CD14-positive monocyte (primary cell): Measurements from ENCODE around the gene LRRC10B. TPM values are rescaled to one million over a fixed set of nuclear protein-coding genes. Genes with fewer than 3 reads are reported as not detected.

Experiments used
- DNase-seq, 3 donors: peaks; one replicate each; pipeline ENCODE4 v3.0.0-alpha.2; 2011 to 2022
- H2AFZ ChIP-seq: 2 replicates; pipeline ENCODE4 v1.6.0; 2012; ENCODE audit warnings: mild to moderate bottlenecking, low read depth, low read length, inconsistent platforms; ENCODE audit not compliant: insufficient read depth, poor library complexity, severe bottlenecking
- H3K27ac ChIP-seq, 2 donors: 1 replicate in 1 of 2; 2 replicates in 1 of 2; pipeline ENCODE4 v1.5.1; 2012 to 2013; ENCODE audit warnings: low read length in 2 of 2, control low read depth in 1 of 2, inconsistent platforms in 1 of 2, low read depth in 1 of 2, mild to moderate bottlenecking in 1 of 2
- H3K27me3 ChIP-seq, 2 donors: one replicate each; pipeline versions ENCODE4 v1.6.0 to v1.6.1; 2011 to 2013; ENCODE audit warnings: low read length in 2 of 2; ENCODE audit not compliant: control insufficient read depth in 2 of 2, insufficient read depth in 2 of 2
- H3K36me3 ChIP-seq, 2 donors: replicated peaks in 1 of 2; 1 replicate in 1 of 2; 2 replicates in 1 of 2; pipeline versions ENCODE4 v1.5.1 to v1.6.1; 2012 to 2013; ENCODE audit warnings: low read length in 2 of 2, control low read depth in 1 of 2, inconsistent platforms in 1 of 2, mild to moderate bottlenecking in 1 of 2; ENCODE audit not compliant: insufficient read depth in 2 of 2, control insufficient read depth in 1 of 2
- H3K4me1 ChIP-seq, 2 donors: 1 replicate in 1 of 2; 2 replicates in 1 of 2; pipeline versions ENCODE4 v1.5.1 to v1.6.1; 2012 to 2013; ENCODE audit warnings: low read length in 2 of 2, control low read depth in 1 of 2, inconsistent platforms in 1 of 2, mild to moderate bottlenecking in 1 of 2, moderate library complexity in 1 of 2; ENCODE audit not compliant: insufficient read depth in 2 of 2, control insufficient read depth in 1 of 2
- H3K4me2 ChIP-seq: replicated peaks from 2 replicates; pipeline ENCODE3; 2012; ENCODE audit warnings: low read length, moderate library complexity, mild to moderate bottlenecking; ENCODE audit not compliant: poor library complexity, severe bottlenecking; ENCODE audit errors: extremely low read depth
- H3K4me3 ChIP-seq, 3 experiments: fragments of 200-600 bp in 1 of 3; sonication (generic) in 1 of 3; replicated peaks in 1 of 3; 1 replicate in 2 of 3; 2 replicates in 1 of 3; pipeline ENCODE4 v1.5.1; 2011 to 2013; ENCODE audit warnings: low read length in 3 of 3, mild to moderate bottlenecking in 3 of 3, control low read depth in 2 of 3, low read depth in 2 of 3, inconsistent platforms in 1 of 3, moderate library complexity in 1 of 3
- H3K79me2 ChIP-seq: 2 replicates; pipeline ENCODE4 v1.6.0; 2012; ENCODE audit warnings: mild to moderate bottlenecking, control low read depth, inconsistent platforms, low read length, moderate library complexity; ENCODE audit not compliant: insufficient read depth
- H3K9ac ChIP-seq: 2 replicates; pipeline ENCODE4 v1.6.0; 2017; ENCODE audit warnings: low read length, mild to moderate bottlenecking; ENCODE audit not compliant: insufficient read depth, poor library complexity, severe bottlenecking
- H3K9me3 ChIP-seq, 2 donors: replicated peaks in 1 of 2; 1 replicate in 1 of 2; 2 replicates in 1 of 2; pipeline versions ENCODE4 v1.5.1 to v1.6.1; 2012 to 2013; ENCODE audit warnings: low read length in 2 of 2, control low read depth in 1 of 2; ENCODE audit not compliant: control insufficient read depth in 1 of 2, insufficient read depth in 1 of 2
- H4K20me1 ChIP-seq: 2 replicates; pipeline ENCODE4 v1.6.0; 2012; ENCODE audit warnings: mild to moderate bottlenecking, low read length, control low read depth, moderate library complexity; ENCODE audit not compliant: insufficient read depth
- H3K27ac Mint-ChIP-seq, 7 donors: one replicate each; pipeline ENCODE4 v1.8.0; 2020; ENCODE audit warnings: mild to moderate bottlenecking in 7 of 7, mixed read lengths in 7 of 7, moderate library complexity in 6 of 7, inconsistent platforms in 2 of 7
- H3K27me3 Mint-ChIP-seq, 3 donors: one replicate each; pipeline ENCODE4 v1.8.0; 2021 to 2022; ENCODE audit warnings: low read depth in 3 of 3, mild to moderate bottlenecking in 3 of 3, mixed read lengths in 3 of 3, moderate library complexity in 3 of 3, inconsistent platforms in 1 of 3
- H3K36me3 Mint-ChIP-seq, 2 donors: one replicate each; pipeline ENCODE4 v1.8.0; 2020; ENCODE audit warnings: mixed read lengths in 2 of 2, inconsistent platforms in 1 of 2, mild to moderate bottlenecking in 1 of 2
- H3K4me1 Mint-ChIP-seq: one replicate; pipeline ENCODE4 v1.8.0; 2020; ENCODE audit warnings: mild to moderate bottlenecking, mixed read lengths
- H3K4me3 Mint-ChIP-seq, 2 donors: one replicate each; pipeline ENCODE4 v1.8.0; 2020; ENCODE audit warnings: mild to moderate bottlenecking in 2 of 2, mixed read lengths in 2 of 2, moderate library complexity in 1 of 2
- H3K9me3 Mint-ChIP-seq, 7 donors: one replicate each; pipeline ENCODE4 v1.8.0; 2020 to 2022; ENCODE audit warnings: mixed read lengths in 7 of 7, mild to moderate bottlenecking in 6 of 7, moderate library complexity in 6 of 7, inconsistent platforms in 2 of 7
- WGBS: methylation state at CpG from one replicate; pipeline ENCODE4 v1.1.5; 2013; ENCODE audit warnings: missing lambda C conversion rate; ENCODE audit not compliant: insufficient coverage; 5-methylcytosine and 5-hydroxymethylcytosine counted together
- intact Hi-C, 2 donors: fragments of 100-400 bp; cut with micrococcal nuclease; formaldehyde crosslinking; loops; one replicate each; pipeline versions ENCODE4 v1.15.0 to v1.15.1; 2023
- polyA plus RNA-seq, 3 donors: library from polyadenylated mRNA; depleted of rRNA in 1 of 3; unstranded in 2 of 3; stranded (reverse) in 1 of 3; fragments of 300-500 nt in 2 of 3; fragments of >200 nt in 1 of 3; fragmentation: Illumina TruSeq in 2 of 3; gene quantifications; 1 replicate in 2 of 3; 2 replicates in 1 of 3; pipeline ENCODE4 v1.2.3, GENCODE V29; 2012 to 2021
- TF ChIP-seq, protein P1 (sequence below): fragments of 200-600 bp; IDR thresholded peaks from one replicate; pipeline ENCODE4 v1.8.0; 2022; ENCODE audit warnings: antibody characterized with exemption, mild to moderate bottlenecking

Gene LRRC10B
- polyA plus RNA-seq, 3 donors = not detected

DNA sequence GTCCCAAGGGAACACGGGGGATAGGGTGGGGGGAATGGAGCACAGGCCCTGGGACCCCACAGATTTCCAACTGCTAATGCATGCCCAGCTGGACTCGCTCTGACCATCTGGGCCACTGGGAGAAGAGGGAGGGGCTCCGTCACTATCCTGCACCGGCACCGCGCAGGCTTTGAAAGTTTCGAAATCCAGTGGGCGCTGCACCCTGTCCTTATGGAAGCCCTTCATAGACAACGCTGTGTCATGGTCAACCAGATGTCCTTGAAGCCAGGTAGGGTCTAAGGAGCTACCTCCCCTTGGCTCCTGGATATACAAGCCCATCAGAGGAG, 30.1 kb downstream of the LRRC10B start:
- no peak overlapping the region for H3K9ac ChIP-seq
- H3K9me3 ChIP-seq = no peaks in the 10 kb centered on the region
- TF ChIP-seq, protein P1, sequence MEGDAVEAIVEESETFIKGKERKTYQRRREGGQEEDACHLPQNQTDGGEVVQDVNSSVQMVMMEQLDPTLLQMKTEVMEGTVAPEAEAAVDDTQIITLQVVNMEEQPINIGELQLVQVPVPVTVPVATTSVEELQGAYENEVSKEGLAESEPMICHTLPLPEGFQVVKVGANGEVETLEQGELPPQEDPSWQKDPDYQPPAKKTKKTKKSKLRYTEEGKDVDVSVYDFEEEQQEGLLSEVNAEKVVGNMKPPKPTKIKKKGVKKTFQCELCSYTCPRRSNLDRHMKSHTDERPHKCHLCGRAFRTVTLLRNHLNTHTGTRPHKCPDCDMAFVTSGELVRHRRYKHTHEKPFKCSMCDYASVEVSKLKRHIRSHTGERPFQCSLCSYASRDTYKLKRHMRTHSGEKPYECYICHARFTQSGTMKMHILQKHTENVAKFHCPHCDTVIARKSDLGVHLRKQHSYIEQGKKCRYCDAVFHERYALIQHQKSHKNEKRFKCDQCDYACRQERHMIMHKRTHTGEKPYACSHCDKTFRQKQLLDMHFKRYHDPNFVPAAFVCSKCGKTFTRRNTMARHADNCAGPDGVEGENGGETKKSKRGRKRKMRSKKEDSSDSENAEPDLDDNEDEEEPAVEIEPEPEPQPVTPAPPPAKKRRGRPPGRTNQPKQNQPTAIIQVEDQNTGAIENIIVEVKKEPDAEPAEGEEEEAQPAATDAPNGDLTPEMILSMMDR = no peak
- H3K36me3 Mint-ChIP-seq = no peaks in the 10 kb centered on the region
- peaks cover 9 to 17% (median 14%) of the 10 kb centered on the region in 3 donors for H3K27me3 Mint-ChIP-seq
- H3K27ac Mint-ChIP-seq = no peak overlapping the region
- H3K4me1 ChIP-seq = peaks cover 3 to 6% of the 10 kb centered on the region in 2 donors
- H2AFZ ChIP-seq = no peak overlapping the region
- DNase-seq = no peak
- H3K4me2 ChIP-seq = no peak overlapping the region
- H3K36me3 ChIP-seq = no peaks in the 10 kb centered on the region
- H4K20me1 ChIP-seq = no peaks in the 10 kb centered on the region
- peaks cover 6% of the 10 kb centered on the region for H3K4me1 Mint-ChIP-seq
- intact Hi-C loops = no loop called here
- WGBS = 73% methylated on average over 9 of the region's 9 CpGs
- H3K4me3 Mint-ChIP-seq = no peak overlapping the region
- no peak overlapping the region for H3K4me3 ChIP-seq
- H3K79me2 ChIP-seq = no peaks in the 10 kb centered on the region
- H3K27ac ChIP-seq = no peak overlapping the region
- peaks cover 0 to 2% (median 0%) of the 10 kb centered on the region in 7 donors for H3K9me3 Mint-ChIP-seq
- H3K27me3 ChIP-seq = peaks cover 0 to 5% of the 10 kb centered on the region in 2 donors

- Histone ChIP-seq H3K79me2 (no peaks in the 10 kb centered on the region), H3K27ac (no peak overlapping the region), H3K9ac (no peak overlapping the region), H3K4me2 (no peak overlapping the region), H3K9me3 (no peaks in the 10 kb centered on the region), H3K36me3 (no peaks in the 10 kb centered on the region), H3K4me3 (no peak overlapping the region), H2AFZ (no peak overlapping the region), H3K4me1 (peaks cover 3 to 6% of the 10 kb centered on the region in 2 donors), H4K20me1 (no peaks in the 10 kb centered on the region), H3K27me3 (peaks cover 0 to 5% of the 10 kb centered on the region in 2 donors)
- DNase-seq = no peak
- Mint-ChIP-seq H3K27me3 (peaks cover 9 to 17% (median 14%) of the 10 kb centered on the region in 3 donors), H3K9me3 (peaks cover 0 to 2% (median 0%) of the 10 kb centered on the region in 7 donors), H3K4me1 (peaks cover 6% of the 10 kb centered on the region), H3K27ac (no peak overlapping the region), H3K4me3 (no peak overlapping the region), H3K36me3 (no peaks in the 10 kb centered on the region)
- TF ChIP-seq, protein P1 = no peak
- 95% methylated on average over 9 of the region's 11 CpGs for WGBS
- intact Hi-C loops = no loop called here
These were observed 30.5 kb downstream of the LRRC10B start for GRCh38 chr11:61539006-61539405.
